Colonic mucosa (tissue), 4 donors: ENCODE measurements around the gene ZEB2. TPM values are rescaled to one million over a fixed set of nuclear protein-coding genes. Genes with fewer than 3 reads are reported as not detected.

Experiments
- DNase-seq: peaks from one replicate; pipeline ENCODE4 v3.0.0-alpha.2; 2020
- H3K27ac ChIP-seq: fragments of 200-600 bp; one replicate; pipeline ENCODE4 v1.8.0; 2021
- H3K27me3 ChIP-seq: fragments of 200-600 bp; one replicate; pipeline ENCODE4 v1.8.0; 2021
- H3K36me3 ChIP-seq: fragments of 200-600 bp; one replicate; pipeline ENCODE4 v1.8.0; 2021
- H3K4me1 ChIP-seq: fragments of 200-600 bp; one replicate; pipeline ENCODE4 v1.8.0; 2021; ENCODE audit warnings: mild to moderate bottlenecking
- H3K4me3 ChIP-seq: fragments of 200-600 bp; one replicate; pipeline ENCODE4 v1.8.0; 2021
- H3K9ac ChIP-seq, 2 donors: one replicate each; pipeline ENCODE4 v1.7.0; 2013; ENCODE audit warnings: control low read depth in 2 of 2, low read depth in 2 of 2, low read length in 2 of 2
- H3K9me3 ChIP-seq: fragments of 200-600 bp; one replicate; pipeline ENCODE4 v1.8.0; 2021
- intact Hi-C: fragments of 100-400 bp; cut with DNase I; formaldehyde crosslinking; loops from one replicate; pipeline ENCODE4 v1.14.1; 2022
- total RNA-seq, 2 donors: library from RNA; stranded (reverse); fragmentation: NEBNext Ultra II Directional in 1 of 2; extraction: Animal tissue kit (Norgen Biotek cat#: 25700) in 1 of 2; gene quantifications; one replicate each; pipeline ENCODE4 v1.2.1, GENCODE V29; 2021
- TF ChIP-seq, protein P1 (sequence below): fragments of 200-600 bp; IDR thresholded peaks from one replicate; pipeline ENCODE4 v1.8.0; 2022; ENCODE audit warnings: antibody characterized with exemption, mild to moderate bottlenecking
- donor health status: healthy.
- donor health status: DM: no; HTN: no; CAD: no.
- donor health status: DM: no; HTN: no; CAD: no.

Gene ZEB2
- total RNA-seq, 2 donors from 2014 or later, result 17.4 to 29.6 TPM

GRCh38 chr2:144490857-144491256 is 29.1 kb downstream of the ZEB2 start:
- Histone ChIP-seq H3K36me3 (no peaks in the 10 kb centered on the region), H3K9me3 (no peaks in the 10 kb centered on the region), H3K27ac (no peak overlapping the region), H3K27me3 (no peaks in the 10 kb centered on the region), H3K4me1 (no peaks in the 10 kb centered on the region), H3K4me3 (no peak overlapping the region), H3K9ac (no peak overlapping the region)
- intact Hi-C loops, result no loop called here
- no peak for DNase-seq
- TF ChIP-seq, protein P1, sequence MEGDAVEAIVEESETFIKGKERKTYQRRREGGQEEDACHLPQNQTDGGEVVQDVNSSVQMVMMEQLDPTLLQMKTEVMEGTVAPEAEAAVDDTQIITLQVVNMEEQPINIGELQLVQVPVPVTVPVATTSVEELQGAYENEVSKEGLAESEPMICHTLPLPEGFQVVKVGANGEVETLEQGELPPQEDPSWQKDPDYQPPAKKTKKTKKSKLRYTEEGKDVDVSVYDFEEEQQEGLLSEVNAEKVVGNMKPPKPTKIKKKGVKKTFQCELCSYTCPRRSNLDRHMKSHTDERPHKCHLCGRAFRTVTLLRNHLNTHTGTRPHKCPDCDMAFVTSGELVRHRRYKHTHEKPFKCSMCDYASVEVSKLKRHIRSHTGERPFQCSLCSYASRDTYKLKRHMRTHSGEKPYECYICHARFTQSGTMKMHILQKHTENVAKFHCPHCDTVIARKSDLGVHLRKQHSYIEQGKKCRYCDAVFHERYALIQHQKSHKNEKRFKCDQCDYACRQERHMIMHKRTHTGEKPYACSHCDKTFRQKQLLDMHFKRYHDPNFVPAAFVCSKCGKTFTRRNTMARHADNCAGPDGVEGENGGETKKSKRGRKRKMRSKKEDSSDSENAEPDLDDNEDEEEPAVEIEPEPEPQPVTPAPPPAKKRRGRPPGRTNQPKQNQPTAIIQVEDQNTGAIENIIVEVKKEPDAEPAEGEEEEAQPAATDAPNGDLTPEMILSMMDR, result no peak

GRCh38 chr2:144490017-144490416 is 29.9 kb downstream of the ZEB2 start:
- no peaks in the 10 kb centered on the region for H3K4me1 ChIP-seq
- H3K9me3 ChIP-seq, result no peaks in the 10 kb centered on the region
- intact Hi-C loops, result no loop called here
- H3K27ac ChIP-seq, result no peak overlapping the region
- H3K9ac ChIP-seq, result no peak overlapping the region
- H3K27me3 ChIP-seq, result no peaks in the 10 kb centered on the region
- TF ChIP-seq, protein P1, result no peak
- no peak overlapping the region for H3K4me3 ChIP-seq
- no peaks in the 10 kb centered on the region for H3K36me3 ChIP-seq
- DNase-seq, result no peak

DNA sequence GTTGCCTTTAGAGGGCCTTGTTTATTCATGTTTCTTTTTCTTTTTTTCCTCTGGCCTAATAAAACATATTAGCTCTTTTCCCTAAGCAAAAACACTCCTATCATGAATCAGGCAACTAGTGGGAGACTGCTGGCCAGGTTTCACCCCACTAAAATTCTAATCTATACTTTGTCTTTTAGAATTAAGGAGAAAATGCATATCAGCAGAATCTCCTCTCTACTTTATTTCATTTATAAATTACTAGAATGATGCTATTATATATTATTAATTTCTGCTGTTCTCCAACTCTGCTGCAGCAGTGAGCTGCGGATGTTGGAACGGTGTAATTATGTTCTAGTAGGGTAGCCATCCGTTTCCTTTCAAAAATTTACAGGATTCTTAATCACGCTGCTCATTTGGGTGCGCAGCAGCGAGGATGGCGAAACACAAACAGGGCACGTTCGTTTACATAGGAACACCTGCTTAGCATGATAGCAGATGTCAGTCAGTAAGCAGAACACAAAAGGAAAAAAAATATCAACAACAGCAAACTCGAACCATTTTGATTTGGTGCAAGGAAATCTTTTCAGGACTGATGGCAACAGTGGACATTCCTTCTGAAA is 30.5 kb downstream of the ZEB2 start:
- H3K27me3 ChIP-seq, result no peaks in the 10 kb centered on the region
- H3K9ac ChIP-seq, result no peak overlapping the region
- H3K36me3 ChIP-seq, result no peaks in the 10 kb centered on the region
- H3K4me1 ChIP-seq, result no peaks in the 10 kb centered on the region
- no peak for DNase-seq
- H3K27ac ChIP-seq, result no peak overlapping the region
- H3K4me3 ChIP-seq, result no peak overlapping the region
- H3K9me3 ChIP-seq, result no peaks in the 10 kb centered on the region
- intact Hi-C loops, result no loop called here
- TF ChIP-seq, protein P1, result no peak

DNA sequence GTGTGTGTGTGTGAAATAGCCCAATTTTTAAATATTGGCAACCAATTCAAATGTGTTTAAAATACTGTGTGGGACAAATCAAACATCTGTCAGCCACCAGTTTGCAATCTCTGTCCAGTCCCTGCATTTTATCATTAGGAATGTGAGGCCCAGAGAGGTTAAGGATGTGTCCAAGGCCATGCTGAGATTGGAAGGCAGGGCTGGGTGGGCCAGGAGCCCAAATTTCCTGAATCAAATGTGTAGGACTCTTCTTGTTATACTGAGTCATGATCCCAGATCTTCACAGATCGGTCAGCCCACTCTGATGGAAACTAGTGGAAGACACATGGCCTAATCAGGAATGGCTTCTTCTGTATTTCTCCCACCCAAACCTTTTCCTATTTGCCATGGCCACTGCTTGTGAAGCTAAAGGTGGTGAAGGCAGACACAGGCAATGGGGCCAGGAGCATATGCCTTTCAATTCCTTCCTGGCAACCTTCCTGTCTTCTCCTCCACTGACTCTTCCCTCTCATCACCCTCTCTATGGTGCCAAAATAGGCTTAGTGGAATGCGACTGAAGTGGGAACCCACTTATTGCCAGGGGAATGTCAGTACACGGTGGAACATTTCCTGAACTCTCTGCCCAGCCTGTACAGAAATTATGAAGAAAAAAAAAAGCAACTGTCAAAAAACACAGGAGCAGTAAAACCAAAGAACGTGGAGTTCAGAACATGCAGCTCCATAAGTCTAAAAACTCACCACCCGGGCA is 35.5 kb downstream of the ZEB2 start:
- TF ChIP-seq, protein P1, result no peak
- Histone ChIP-seq H3K4me1 (no peaks in the 10 kb centered on the region), H3K36me3 (no peaks in the 10 kb centered on the region), H3K4me3 (no peak overlapping the region), H3K27ac (no peak overlapping the region), H3K27me3 (no peaks in the 10 kb centered on the region), H3K9ac (no peak overlapping the region), H3K9me3 (no peaks in the 10 kb centered on the region)
- no peak for DNase-seq
- intact Hi-C loops, result no loop called here

- Histone ChIP-seq H3K4me1 (no peaks in the 10 kb centered on the region), H3K4me3 (no peak overlapping the region), H3K36me3 (no peaks in the 10 kb centered on the region), H3K9ac (no peak overlapping the region), H3K27ac (no peak overlapping the region), H3K27me3 (no peaks in the 10 kb centered on the region), H3K9me3 (no peaks in the 10 kb centered on the region)
- no peak for DNase-seq
- TF ChIP-seq, protein P1, result no peak
- intact Hi-C loops, result no loop called here
Measured at GRCh38 chr2:144481666-144482065, 38.3 kb downstream of the ZEB2 start.
